Fibroblast of skin of scalp (primary cell): ENCODE measurements around the gene PPHLN1.
"Not testable (repeated sequence)": the region's sequence is repeated elsewhere in the genome, so short reads cannot be mapped to it uniquely, and the experiment has no call there.

Experiments
- DNase-seq: peaks from one replicate; pipeline ENCODE4 v3.0.0-alpha.2; 2013

The PPHLN1 gene

GRCh38 chr12:42323856-42324255 is 2.1 kb upstream of the PPHLN1 start:
- no peak for DNase-seq

- no peak for DNase-seq
Measured at GRCh38 chr12:42325326-42325652, 678 bp upstream of the PPHLN1 start.

- peak; percentile 74 for DNase-seq
Measured at GRCh38 chr12:42326541-42327226, 717 bp downstream of the PPHLN1 start.

GRCh38 chr12:42327227-42327590 is 1.2 kb downstream of the PPHLN1 start:
- DNase-seq, result no peak

- DNase-seq, result not testable (repeated sequence)
Measured at GRCh38 chr12:42330097-42330496, 4.1 kb downstream of the PPHLN1 start.

- peak; percentile 46 for DNase-seq
Measured at GRCh38 chr12:42332301-42333285, 6.6 kb downstream of the PPHLN1 start.

GRCh38 chr12:42336286-42336685 is 10.3 kb downstream of the PPHLN1 start:
- no peak for DNase-seq

- DNase-seq, result no peak
Measured at GRCh38 chr12:42338280-42338679, 12.3 kb downstream of the PPHLN1 start.

- DNase-seq, result no peak
Measured at GRCh38 chr12:42342028-42342427, 16.1 kb downstream of the PPHLN1 start.

GRCh38 chr12:42343721-42344120 is 17.8 kb downstream of the PPHLN1 start:
- no peak for DNase-seq

GRCh38 chr12:42346403-42347002 is 20.5 kb downstream of the PPHLN1 start:
- DNase-seq, result no peak

- not testable (repeated sequence) for DNase-seq
Measured at GRCh38 chr12:42349119-42350020, 23.4 kb downstream of the PPHLN1 start.

- DNase-seq, result not testable (repeated sequence)
Measured at GRCh38 chr12:42350021-42350407, 24.0 kb downstream of the PPHLN1 start.

- no peak for DNase-seq
Measured at GRCh38 chr12:42356344-42356743, 30.4 kb downstream of the PPHLN1 start.

GRCh38 chr12:42360747-42361403 is 34.9 kb downstream of the PPHLN1 start:
- DNase-seq, result peak; percentile 9

GRCh38 chr12:42361909-42362646 is 36.1 kb downstream of the PPHLN1 start:
- DNase-seq, result no peak

- DNase-seq, result no peak
Measured at GRCh38 chr12:42362647-42363260, 36.8 kb downstream of the PPHLN1 start.

GRCh38 chr12:42364692-42365091 is 38.7 kb downstream of the PPHLN1 start:
- DNase-seq, result no peak

GRCh38 chr12:42365486-42365885 is 39.5 kb downstream of the PPHLN1 start:
- no peak for DNase-seq

- no peak for DNase-seq
Measured at GRCh38 chr12:42370013-42370412, 44.0 kb downstream of the PPHLN1 start.
